ENCODE results near the gene GPS1.

DNA sequence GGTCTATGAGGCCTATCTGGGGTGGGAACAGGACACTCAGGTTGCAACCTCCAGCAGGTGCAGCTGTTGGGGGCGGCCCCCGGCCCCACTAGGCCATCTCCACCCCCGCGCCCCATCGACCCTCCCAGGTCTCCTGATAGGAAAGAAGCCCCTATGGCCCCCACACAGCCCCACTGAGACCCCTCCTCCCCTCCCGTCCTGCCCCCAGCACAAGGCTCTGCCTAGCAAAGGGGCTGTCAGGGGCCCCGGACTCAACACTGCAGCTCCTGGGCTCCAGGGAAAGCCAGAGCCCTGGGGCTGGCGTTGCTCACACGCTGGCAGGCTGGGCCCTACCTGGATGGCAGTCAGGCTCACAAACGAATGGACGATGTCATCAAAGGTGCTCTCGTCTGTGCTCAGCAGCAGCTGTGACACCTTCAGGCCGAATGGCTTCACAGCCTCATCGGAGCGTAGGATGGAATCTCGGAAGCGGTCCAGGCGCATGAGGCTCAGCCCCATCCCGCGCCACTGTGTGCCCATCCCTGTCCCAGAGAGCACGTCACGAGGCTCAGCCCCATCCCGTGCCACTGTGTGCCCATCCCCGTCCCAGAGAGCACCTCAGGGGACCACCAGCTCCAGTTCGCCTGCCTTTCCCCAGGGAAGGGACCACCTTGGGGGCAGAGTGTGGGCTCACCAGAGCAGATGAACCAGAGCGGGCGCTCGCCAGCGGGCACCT, 39.0 kb downstream of the GPS1 start:
- TF ChIP-seq CTCF (IDR thresholded peaks at IDR 0.05; ENCODE audit: insufficient read depth, low read length, poor library complexity, severe bottlenecking) (no peak), EZH2phosphoT487 (conservative IDR thresholded peaks at IDR 0.05; ENCODE audit: low read length) (no peak)
